T47D (cell line): Measurements from ENCODE around the gene SESN2.
A peak's percentile ranks its signal among the peaks of the same experiment; 100 is the strongest.

Source experiments
- DNase-seq, 2 experiments: peaks; one replicate each; pipeline versions ENCODE4 v3.0.0 to v3.0.0-alpha.2; 2011 to 2012; ENCODE audit warnings: low read depth in 1 of 2, low spot score in 1 of 2
- JUND ChIP-seq: IDR thresholded peaks from 2 replicates; pipeline ENCODE4 v1.6.1; 2012; ENCODE audit warnings: low read depth
- in situ Hi-C: cut with HindIII; loops from 2 replicates; pipeline ENCODE4 v1.10.0; 2016; ENCODE audit warnings: low sequenced_read_pairs, low pct_unique_long_range_greater_than_20kb

Gene SESN2

GRCh38 chr1:28259934-28260802 is 850 bp downstream of the SESN2 start:
- no peak for TF ChIP-seq JUND
- in situ Hi-C loops = no loop called here
- DNase-seq = peak; percentile 47 to 88

GRCh38 chr1:28260803-28261174 is 1.5 kb downstream of the SESN2 start:
- in situ Hi-C loops = no loop called here
- TF ChIP-seq JUND = no peak

GRCh38 chr1:28264897-28265296 is 5.6 kb downstream of the SESN2 start:
- in situ Hi-C loops = no loop called here
- no peak for DNase-seq
- no peak for TF ChIP-seq JUND

More at GRCh38 chr1:28260803-28261174, 1.5 kb downstream of the SESN2 start:
- DNase-seq = no peak

- DNase-seq = no peak
- no peak for TF ChIP-seq JUND
- in situ Hi-C loops = no loop called here
Observed at GRCh38 chr1:28265577-28265976, 6.3 kb downstream of the SESN2 start.

- no peak for DNase-seq
- no peak for TF ChIP-seq JUND
- in situ Hi-C loops = no loop called here
Observed at GRCh38 chr1:28266920-28267322, 7.6 kb downstream of the SESN2 start.

- in situ Hi-C loops = no loop called here
- DNase-seq = no peak
- TF ChIP-seq JUND = no peak
Observed at GRCh38 chr1:28267633-28268032, 8.3 kb downstream of the SESN2 start.

- TF ChIP-seq JUND = no peak
- no peak for DNase-seq
- in situ Hi-C loops = no loop called here
Observed at GRCh38 chr1:28269529-28269928, 10.2 kb downstream of the SESN2 start.

- DNase-seq = no peak
- TF ChIP-seq JUND = no peak
- in situ Hi-C loops = no loop called here
Observed at GRCh38 chr1:28272215-28272852, 13.0 kb downstream of the SESN2 start.

GRCh38 chr1:28273216-28273860 is 14.0 kb downstream of the SESN2 start:
- in situ Hi-C loops = no loop called here
- DNase-seq = no peak
- no peak for TF ChIP-seq JUND

GRCh38 chr1:28278763-28279162 is 19.4 kb downstream of the SESN2 start:
- in situ Hi-C loops = no loop called here
- no peak for DNase-seq
- no peak for TF ChIP-seq JUND

- no peak for TF ChIP-seq JUND
- in situ Hi-C loops = no loop called here
- no peak for DNase-seq
Observed at GRCh38 chr1:28279721-28280120, 20.4 kb downstream of the SESN2 start.

- DNase-seq = no peak
- no peak for TF ChIP-seq JUND
- in situ Hi-C loops = no loop called here
Observed at GRCh38 chr1:28280501-28280900, 21.2 kb downstream of the SESN2 start.

- in situ Hi-C loops = no loop called here
Observed at GRCh38 chr1:28280977-28281381, 21.7 kb downstream of the SESN2 start.

More at GRCh38 chr1:28280977-28281381, 21.7 kb downstream of the SESN2 start:
- no peak for DNase-seq
- TF ChIP-seq JUND = no peak
